ENCODE measurements around the gene CHRM4.

The CHRM4 gene

DNA sequence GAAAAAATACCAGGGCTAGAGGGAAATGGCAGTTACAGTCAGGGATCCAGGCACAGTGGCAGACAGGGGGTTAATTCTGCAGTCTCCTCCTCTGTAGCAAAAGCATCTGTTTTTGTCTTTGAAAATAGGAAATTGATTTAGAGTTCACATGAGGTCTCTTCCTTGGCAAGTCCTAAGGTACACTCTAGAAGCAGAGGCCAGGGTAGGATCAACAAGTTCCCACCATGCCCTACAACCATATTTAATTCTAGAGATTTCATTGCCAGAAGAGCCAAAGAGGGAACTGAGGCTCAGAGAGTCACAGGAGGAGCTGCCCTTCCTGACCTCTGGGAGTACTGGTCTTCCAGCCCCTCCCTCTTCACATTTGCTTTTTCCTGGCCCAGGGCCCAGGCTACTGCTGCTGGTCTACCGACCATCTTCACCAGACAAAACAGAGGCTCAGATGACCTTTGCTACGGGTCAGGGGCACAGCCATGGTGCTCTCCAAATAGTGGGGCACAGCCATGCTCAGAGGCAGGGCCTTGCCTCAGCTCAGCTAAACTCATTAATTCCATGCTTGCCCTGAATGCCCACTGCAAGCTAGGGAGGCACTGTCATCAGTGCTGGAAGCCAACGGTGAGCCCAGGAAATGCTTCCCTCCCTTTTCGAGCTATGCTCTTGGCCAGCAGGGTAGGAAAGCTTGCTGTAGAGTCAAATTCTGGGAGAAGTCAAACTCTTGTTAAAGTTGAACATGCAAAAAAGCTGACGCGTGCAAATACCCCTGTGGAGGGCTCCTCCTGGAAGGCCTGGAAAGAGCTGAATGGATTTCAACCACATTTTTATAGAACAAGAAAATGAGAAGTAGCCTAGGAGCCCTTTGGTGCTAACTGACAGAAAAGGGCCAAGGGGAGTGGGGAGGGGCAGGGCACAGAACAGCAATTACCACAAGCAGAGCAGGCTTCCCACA lies 11.7 kb upstream of the CHRM4 start:
- no peak for DNase-seq

DNA sequence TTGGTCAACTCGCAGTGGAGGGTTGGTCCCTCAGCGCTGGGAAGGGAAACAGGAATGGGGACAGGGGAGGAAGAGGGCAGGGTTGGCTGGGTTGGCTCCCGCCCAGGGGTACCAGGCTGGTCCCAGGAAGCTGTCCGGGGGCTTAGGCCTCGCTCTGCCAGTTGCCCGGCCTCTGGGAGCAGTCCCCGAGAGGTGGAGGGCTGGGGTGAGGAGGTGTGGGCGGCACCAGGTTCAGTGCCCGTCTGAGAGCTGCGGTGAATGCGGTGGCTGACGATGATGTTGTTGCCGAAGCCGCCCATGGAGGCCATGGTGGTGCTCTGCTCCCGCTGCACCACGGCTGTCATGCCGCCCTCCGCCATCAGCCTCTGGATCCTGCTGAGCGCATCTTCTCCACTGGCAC lies 6.0 kb upstream of the CHRM4 start:
- DNase-seq, result no peak

DNA sequence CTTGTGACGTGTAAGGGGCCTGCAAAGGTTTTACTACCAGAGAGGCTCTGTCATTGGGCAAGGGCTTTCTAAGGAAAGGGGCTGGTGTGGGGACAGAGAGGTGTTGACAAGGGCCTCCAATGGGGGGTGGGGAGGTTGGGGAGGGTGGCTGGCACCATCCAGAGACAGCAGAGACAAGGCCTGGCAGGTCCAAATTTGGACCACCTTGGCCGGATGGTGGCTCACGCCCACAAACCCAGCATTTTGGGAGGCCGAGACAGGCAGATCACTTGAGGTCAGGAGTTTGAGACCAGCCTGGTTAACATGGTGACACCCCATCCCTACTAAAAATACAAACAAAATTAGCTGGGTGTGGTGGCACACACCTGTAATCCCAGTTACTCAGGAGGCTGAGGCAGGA lies 2.2 kb upstream of the CHRM4 start:
- DNase-seq, result no peak

DNA sequence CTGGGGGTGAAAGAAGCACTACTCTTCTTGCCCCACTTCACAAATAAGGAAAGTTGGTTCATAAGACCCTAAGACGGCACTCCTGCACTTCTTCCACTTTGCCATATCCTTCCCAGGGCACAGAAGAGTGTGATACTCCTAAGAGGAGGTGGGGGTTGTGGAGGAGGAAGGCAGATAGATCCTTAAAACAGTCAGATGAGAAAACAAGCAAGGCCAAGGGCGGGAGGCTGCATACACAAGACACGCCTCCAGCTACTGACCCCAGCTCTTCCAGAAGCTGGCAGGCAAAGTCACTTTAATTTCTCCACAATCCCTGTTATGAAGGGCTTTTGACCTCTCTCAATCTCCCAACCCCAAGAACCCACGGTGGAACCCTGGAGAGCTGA lies 1.6 kb upstream of the CHRM4 start:
- DNase-seq, result no peak

DNA sequence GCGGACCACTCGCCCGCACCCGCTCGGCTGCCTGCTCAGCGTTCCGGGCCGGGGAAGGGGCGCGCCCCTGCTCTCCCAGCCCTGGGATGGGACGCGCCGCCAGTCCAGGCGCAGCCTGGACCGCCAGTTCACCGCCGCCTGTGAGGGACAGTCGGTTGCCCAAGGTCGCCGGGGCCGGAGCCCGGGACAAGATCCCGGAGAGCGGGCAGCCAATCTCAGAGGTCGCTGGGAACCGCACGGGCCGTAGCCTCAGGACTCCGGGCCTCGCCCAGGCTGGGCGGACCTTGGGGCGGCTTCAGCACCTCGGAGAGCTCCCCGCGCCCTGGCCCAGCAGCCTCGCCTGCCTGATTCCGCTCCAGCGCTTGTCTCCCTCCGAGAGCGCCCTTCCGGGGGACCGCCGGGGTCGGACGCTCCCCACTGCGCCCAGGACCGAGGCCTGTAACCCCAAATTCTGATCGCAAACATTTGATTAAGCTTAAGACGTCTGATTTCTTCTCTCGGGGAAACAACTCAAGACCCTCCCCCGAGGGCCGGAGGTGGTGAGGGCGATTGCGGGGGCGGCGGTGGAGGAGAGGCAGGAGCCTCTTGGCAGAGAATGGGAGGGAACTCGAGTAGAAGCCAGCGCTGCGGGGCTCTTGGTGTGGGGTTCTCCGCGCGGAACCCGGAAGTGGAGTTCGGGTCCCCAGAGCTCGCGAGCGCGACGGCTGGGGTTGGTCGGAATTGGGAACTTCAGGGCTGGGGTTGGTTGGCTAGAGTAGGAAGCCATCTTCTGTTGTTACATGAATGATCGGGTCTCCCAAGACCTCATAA lies 1.1 kb upstream of the CHRM4 start:
- no peak for DNase-seq

DNA sequence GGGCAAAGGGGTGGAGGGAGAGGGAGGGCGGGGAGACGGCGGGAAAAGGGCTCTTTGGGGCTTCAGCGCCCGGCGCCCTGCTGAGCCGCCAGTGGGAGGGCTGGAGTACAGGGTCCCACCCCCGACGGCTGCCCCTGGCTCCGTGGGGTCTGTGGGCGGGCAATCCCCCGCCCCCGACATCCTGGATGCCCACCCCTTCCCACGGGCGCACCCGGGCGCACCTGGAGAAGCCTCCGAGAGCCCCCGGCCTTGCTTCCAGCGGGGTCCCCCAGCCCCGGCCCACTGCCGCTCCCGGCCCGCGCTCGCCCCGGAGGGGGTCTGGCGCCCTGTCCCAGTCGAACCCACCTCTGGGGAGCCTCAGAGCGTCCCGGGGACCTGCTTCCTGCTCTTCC lies 394 bp downstream of the CHRM4 start:
- no peak for DNase-seq

DNA sequence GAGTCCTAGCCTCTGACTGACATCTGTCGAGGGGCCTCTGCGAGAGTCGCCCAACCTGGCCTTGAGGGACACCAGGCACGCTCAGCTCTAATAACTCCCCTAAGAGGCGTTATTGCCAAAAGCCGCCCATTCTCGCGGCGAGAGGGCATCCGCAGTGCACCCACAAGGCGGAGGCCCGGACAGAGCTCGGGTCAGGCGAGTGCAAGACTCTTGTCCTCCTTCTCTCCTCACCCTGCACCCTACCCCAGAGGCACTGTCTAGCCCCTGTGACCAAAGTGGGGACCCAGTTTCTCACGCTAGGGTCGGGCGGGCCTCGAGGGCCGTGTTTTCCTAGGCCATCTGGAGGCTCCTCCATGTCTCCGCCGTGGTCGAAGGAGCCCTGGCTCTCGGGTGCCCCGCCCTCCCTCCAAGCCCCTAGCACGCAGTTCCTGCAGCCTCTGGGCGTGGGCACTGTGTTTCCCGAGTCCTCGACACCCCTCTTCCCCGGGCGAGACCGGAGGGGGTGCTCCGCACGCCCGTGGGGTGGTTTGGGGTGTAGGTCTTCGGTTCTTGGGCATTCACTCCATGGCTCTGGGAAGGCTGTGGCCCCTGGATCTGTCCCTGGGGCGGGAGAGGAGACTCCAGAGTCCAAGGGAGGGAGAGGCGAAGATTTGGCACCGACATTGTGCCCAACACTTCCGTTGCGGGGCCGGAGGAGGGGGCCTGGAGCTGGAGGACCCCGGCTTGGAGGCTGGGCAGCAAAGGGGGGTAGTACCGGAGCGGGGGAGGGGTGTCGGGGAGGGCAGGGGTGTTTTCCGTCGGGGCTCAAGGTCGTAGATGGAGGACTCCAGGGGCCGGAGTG lies 1.0 kb downstream of the CHRM4 start:
- no peak for DNase-seq

DNA sequence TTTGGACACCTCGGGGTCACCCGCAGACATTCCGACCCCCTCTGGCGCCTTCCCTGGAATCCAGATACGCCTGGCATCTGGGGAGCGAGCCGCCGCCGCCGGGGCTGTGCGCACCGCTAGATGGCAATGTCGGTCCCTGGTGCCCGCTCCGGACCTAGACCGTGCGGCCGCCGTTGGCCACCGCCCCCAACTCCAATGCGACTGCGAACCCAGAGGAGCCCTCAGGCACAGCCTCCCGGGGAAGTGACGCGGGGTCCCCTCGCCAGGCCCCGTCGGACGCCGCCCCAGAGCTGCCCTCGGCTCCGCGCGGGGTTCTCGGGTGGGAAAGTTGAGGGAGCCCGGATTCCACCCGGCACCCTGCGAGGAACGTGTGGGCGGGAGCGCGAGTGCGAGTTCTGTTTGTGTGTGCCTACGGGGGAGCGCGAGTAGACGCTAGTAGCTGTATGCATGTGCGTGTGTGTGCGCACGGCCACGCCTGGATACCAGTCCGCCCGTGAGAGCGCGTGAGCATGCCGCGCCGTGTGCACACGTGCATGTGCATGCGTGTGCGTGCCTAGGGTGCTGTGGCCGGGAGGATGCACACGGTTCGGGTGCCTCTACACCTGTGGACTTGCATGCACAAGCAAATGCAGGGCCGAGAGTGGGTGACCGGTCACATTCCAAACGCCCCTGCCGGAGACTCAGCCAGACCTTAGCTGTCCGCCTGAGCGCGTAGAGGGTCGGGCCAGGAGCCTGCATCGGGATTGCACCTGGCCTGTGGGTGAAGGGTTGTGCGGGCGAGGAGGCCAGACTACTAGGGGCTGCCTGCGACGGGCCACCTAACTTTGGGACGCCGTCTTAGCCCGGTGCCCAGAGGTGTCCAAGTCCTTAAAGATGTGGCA lies 1.9 kb downstream of the CHRM4 start:
- no peak for DNase-seq

DNA sequence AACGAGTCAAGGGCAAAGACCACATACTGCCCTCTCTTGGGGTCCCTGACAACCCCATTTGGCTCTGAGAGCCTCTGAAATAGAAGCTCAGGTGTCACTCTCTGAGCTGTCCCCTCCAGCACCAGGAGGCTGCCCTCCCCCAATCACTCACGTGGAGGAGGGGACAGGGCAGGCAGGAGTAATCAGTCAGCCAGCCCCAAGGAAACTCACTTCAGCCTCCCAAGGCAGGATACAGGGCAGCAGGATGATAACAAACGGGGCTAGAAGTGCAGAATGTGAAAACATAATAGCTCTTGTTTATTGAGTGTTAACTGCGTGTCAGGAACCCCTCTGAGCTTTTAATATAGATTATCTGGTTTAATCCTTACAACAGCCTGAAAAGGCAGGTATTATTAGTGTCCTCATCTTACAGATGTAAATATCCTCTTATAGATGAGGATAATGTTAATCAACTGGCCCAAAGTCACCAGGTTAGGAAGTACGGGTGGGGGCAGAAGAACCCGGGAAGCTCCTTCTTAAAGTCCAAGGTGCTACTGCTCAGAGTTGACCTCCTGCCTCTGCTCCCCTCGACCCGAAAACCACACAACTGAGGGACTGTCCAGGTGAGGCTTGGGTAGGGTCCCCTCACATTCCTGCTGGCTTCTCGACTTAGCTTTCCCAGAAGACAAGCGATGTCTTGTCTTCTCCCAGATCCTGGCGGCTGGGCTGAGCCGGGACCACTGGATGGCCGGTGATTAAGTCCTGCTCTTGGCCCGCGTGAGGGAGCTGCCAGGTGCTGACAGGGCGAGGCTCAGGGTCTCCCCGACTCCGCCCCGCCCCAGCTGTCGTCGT lies 2.7 kb downstream of the CHRM4 start:
- DNase-seq, result no peak

DNA sequence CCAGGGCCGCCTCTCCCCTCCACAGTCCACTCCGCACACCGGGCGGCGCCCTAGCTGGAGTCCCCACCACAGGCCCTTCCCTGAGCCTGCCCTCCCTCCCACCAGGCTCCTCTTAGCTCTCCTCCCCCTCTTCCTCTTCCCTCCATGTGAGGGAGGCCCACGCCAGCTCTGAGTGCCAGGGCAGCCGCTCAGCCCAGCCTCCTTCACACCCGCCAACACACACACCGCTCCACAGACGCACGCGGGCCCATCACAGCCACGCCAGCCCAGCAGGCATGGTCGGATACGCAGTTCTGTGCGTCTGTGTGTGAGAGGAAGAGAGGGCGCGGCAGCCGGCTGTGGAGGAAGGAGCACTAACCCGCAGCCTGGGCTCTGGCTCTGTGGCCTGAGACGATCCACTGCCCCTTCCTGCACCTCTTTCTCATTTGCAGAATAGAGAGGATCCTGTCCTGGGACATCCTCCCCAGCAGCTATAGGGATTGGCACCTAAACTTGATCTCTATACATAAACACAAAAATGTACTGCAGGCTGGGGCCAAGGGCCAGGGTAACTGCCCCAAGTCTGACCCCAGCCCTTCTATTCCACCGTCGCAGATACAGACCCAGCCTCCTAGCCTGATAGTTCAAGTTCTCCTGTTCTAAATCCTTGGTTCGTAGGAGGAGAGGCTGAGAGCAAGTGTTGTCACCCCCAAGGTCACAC lies 3.5 kb downstream of the CHRM4 start:
- no peak for DNase-seq

DNA sequence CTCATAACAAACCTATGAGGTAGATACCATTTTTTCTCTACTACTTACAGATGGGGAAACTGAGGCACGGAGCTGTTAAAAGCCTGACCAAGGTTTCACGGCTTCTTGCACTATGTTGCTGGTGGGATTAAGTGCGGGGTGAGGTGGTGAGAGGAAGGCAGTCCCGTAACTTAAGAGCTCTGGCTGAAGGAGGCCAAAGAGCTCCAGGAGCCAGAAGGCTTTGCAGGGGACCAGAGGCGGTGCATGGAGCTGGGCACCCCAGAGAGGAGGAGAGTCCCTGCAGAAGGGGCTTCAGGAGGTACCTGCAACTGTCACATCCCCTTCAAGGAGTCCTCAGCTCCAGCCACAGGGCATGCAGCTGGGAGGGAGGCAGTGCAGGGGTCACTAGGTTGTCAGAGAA lies 4.1 kb downstream of the CHRM4 start:
- no peak for DNase-seq

DNA sequence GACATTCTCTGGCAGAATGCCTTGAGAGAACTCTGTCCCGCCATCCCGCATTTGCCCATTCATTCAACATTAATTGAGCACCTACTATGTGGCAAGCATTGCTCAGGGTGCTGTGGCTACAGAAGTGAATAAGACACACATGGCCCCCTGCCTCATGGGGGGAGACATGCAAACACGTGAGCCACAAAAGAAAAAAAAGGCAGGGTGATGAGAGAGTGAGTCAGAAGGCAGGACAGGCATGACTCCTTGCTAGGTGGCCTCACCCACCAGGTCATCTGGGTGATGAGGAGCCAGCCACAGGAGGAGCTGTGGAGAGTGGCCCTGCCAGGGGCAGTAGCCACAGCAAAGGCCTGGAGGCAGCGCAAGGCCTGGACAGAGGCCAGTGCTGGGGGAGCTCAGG lies 4.9 kb downstream of the CHRM4 start:
- no peak for DNase-seq

DNA sequence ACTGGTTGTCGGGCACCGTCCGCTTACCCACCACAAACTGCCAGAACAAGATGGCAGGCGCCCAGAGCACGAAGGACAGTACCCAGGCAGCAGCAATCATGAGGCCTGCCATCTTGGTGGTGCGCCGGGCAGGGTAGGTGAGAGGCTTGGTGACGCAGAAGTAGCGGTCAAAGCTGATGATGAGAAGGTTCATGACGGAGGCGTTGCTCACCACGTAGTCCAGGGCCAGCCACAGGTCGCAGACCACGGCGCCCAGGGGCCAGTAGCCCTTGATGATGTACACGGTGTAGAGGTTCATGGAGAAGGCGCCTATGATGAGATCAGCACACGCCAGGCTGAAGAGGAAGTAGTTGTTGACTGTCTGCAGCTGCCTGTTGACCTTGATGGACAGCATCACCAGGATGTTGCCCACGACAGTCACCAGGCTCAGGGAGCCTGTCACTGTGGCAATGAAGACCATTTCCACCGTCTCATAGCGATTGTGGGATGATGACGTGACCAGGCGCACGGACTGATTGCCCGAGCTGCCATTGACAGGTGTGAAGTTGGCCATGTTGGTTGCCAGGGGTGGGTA lies 5.5 kb downstream of the CHRM4 start:
- no peak for DNase-seq

DNA sequence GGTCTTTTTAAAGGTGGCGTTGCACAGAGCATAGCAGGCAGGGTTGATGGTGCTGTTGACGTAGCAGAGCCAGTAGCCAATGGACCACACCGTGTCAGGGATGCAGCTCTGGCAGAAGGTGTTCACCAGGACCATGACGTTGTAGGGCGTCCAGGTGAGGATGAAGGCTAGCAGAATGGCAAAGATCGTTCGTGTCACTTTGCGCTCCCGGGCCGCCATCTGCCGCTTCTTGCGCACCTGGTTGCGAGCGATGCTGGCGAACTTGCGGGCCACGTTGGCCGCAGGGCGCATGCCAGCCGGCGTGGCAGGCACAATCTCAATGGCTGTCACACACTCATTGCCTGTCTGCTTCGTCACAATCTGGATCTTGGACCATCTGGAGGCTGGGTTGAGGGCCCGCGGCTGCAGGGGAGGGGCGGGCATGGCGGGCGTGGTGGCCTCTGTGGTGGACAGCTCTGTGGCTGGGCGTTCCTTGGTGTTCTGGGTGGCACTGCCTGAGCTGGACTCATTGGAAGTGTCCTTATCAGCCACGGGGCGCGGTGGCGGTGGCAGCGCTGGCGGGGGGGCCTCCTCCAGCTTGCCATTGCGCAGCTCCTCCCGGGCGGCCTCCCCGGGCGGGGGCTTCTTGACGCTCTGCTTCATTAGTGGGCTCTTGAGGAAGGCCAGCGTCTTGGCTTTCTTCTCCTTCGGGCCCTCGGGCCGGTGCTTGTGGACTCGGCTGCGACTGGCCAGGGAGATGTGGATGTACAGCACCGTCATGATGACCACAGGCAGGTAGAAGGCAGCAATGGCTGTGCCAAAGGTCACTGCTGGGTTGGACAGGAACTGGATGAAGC lies 6.2 kb downstream of the CHRM4 start:
- no peak for DNase-seq

DNA sequence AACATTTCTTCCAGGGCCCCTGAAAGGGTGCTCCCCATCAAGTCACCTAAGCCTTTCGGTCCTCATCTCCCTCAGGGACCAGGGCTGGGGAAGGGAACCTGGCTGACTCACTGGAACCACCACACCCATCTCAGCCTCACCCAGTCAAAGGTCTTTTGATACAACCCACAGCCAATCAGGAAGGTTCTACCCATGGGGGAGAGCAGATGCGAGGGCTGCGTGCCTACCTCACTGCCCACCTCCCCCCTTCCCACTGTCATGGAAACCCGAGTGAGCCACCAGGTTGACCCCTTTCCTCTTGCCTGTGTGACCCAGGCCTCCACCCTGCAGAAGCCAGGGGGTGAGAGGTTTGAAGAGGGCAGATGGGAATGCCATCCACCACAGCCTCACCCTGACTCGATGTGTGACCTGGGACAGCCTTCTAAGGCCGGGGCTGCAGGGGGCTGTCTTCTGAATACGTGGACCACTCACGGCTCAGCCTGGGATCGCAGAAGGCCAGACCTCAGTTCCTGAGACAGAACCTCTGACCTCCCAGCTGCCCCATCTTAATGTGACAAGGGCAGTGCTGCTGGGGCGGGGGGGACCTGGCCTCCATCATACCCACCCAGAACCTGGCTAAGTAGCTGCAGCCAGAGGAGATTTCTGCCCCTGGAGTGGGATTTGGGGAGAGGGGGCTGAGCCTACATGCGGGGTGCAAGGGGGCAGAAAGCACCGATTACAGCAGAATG lies 7.4 kb downstream of the CHRM4 start:
- DNase-seq, result no peak

DNA sequence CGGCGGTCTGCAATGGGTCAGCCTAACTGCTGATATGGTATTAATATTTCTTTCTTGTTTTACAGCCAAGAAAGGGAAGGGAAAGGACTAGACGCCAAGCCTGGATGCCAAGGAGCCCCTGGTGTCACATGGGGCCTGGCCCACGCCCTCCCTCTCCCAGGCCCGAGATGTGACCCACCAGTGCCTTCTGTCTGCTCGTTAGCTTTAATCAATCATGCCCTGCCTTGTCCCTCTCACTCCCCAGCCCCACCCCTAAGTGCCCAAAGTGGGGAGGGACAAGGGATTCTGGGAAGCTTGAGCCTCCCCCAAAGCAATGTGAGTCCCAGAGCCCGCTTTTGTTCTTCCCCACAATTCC lies 8.2 kb downstream of the CHRM4 start:
- DNase-seq, result no peak

DNA sequence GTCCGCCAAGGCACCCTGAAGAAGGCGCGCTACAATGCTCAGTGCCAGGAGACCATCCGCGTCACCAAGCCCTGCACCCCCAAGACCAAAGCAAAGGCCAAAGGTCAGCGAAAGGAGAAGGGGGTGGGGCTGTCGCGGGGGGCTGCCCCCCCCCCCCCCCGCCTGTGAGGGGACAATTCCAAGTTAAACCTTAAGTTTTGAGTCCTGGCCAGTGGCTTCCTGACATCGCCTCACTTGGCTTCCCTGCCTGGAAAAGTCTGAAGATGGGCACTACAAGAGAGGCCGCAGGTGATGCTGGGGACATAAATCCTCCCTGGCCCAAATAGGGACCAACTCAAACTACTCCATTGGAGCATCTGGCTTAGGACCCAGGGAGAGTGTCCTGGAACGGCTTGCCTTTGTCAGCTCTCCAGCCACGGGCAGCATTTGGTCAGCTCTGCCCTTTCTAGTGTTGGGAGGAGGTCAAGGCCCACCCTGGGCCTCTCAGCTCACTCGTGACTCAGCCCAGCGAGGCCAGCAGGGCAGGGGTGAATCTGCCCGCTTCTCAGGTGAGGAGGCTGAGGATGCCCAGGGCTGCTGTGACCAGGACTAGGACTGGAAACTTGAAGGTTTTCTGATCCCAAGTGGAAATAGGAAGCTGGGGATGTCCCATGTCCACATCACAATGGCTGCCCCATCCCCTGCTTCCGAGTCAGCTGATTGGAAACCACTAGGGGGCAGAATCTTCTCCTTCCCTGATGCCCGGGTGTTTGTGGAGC lies 8.8 kb downstream of the CHRM4 start:
- DNase-seq, result no peak
